ENCODE results near the gene ZNF618.

DNA sequence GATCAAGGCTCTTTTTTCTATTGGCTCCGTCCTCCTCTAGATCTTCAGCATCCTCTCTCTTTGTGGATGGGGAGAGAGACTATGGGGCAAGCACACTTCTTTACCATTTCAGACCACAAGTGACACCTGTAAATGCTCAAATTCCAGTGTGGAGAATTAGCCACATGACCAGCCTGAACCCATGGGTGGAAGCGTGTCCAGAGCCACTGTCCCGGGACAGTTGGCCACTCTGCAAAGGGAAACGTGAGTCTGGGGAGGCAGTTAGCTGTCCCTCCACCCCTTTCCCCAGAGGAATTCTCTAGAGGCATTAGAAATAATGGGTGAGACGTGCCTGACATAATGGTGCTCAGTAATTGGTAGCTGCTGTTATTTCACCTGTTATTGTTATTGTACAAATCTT, 161.1 kb downstream of the ZNF618 start:
- TF ChIP-seq, protein P1, sequence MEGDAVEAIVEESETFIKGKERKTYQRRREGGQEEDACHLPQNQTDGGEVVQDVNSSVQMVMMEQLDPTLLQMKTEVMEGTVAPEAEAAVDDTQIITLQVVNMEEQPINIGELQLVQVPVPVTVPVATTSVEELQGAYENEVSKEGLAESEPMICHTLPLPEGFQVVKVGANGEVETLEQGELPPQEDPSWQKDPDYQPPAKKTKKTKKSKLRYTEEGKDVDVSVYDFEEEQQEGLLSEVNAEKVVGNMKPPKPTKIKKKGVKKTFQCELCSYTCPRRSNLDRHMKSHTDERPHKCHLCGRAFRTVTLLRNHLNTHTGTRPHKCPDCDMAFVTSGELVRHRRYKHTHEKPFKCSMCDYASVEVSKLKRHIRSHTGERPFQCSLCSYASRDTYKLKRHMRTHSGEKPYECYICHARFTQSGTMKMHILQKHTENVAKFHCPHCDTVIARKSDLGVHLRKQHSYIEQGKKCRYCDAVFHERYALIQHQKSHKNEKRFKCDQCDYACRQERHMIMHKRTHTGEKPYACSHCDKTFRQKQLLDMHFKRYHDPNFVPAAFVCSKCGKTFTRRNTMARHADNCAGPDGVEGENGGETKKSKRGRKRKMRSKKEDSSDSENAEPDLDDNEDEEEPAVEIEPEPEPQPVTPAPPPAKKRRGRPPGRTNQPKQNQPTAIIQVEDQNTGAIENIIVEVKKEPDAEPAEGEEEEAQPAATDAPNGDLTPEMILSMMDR (IDR thresholded peaks at IDR 0.05) = no peak
- no peak for TF ChIP-seq POLR2A (IDR thresholded peaks at IDR 0.05)

Data from esophagus squamous epithelium (tissue), 4 donors.